GM12878 (cell line): ENCODE results near the gene BACE2. TPM values are rescaled to one million over a fixed set of nuclear protein-coding genes. Genes with fewer than 3 reads are reported as not detected.

Source experiments
- ATAC-seq: fragments of 200-7000 bp; cut with Tn5 transposase; 3 replicates; pipeline ENCODE4 v1.9.1; 2020; ENCODE audit warnings: mild to moderate bottlenecking, moderate library complexity
- BruUV-seq: library from RNA; stranded (reverse); fragments of 400-500 nt; replicated peaks from 2 replicates; lab custom pipeline; 2021; lab: Mats Ljungman, UMichigan
- CTCF ChIA-PET: fragments of 300-600 bp; sonication (Branson Sonifier 250); formaldehyde crosslinking; extraction: SDS; loops from one replicate; lab custom pipeline; 2021; ENCODE audit warnings: inconsistent platforms; lab: Yijun Ruan, JAX
- POLR2A ChIA-PET: fragments of 350-600 bp; formaldehyde crosslinking; extraction: SDS; loops from one replicate; lab custom pipeline; 2021; ENCODE audit warnings: inconsistent platforms; lab: Charles Lee
- RAD21 ChIA-PET: fragments of 300-600 bp; sonication (Branson Sonifier 250); formaldehyde crosslinking; loops from one replicate; lab custom pipeline; 2023; ENCODE audit warnings: antibody characterized with exemption; ENCODE audit not compliant: unreplicated experiment; lab: Charles Lee
- SMC1A ChIA-PET: fragments of 300-600 bp; sonication (Branson Sonifier 250); formaldehyde crosslinking; loops from one replicate; lab custom pipeline; 2023; ENCODE audit not compliant: unreplicated experiment, uncharacterized antibody; lab: Charles Lee
- DNase-seq: peaks from one replicate; pipeline ENCODE4 v3.0.0-alpha.2; 2011; ENCODE audit warnings: low read depth, low spot score
- FAIRE-seq: peaks from 3 replicates; lab custom pipeline; 2011; peaks lifted over from hg19 to GRCh38; lab: Jason Lieb, UNC
- H2AFZ ChIP-seq: 2 replicates; pipeline ENCODE4 v1.6.0; 2011; ENCODE audit warnings: low read depth, low read length, control low read depth; ENCODE audit not compliant: control insufficient read depth
- H3K27ac ChIP-seq: 2 replicates; pipeline ENCODE4 v1.5.1; 2011; ENCODE audit warnings: control low read depth; ENCODE audit not compliant: control insufficient read depth, insufficient read depth
- H3K27me3 ChIP-seq, 2 experiments: replicated peaks in 1 of 2; 2 replicates each; pipeline versions ENCODE4 v1.6.0 to v1.6.1; 2011; ENCODE audit warnings: low read length in 1 of 2; ENCODE audit not compliant: control insufficient read depth in 2 of 2, insufficient read depth in 2 of 2
- H3K36me3 ChIP-seq, 2 experiments: 2 replicates each; pipeline ENCODE4 v1.5.1; 2011; ENCODE audit warnings: low read length in 1 of 2; ENCODE audit not compliant: control insufficient read depth in 2 of 2, insufficient read depth in 2 of 2
- H3K4me1 ChIP-seq: 2 replicates; pipeline ENCODE4 v1.6.1; 2011; ENCODE audit warnings: mild to moderate bottlenecking, low read length, moderate library complexity, mixed read lengths; ENCODE audit not compliant: control insufficient read depth, insufficient read depth
- H3K4me2 ChIP-seq: 2 replicates; pipeline ENCODE4 v1.6.0; 2011; ENCODE audit warnings: control low read depth; ENCODE audit not compliant: control insufficient read depth, insufficient read depth
- H3K4me3 ChIP-seq: fragments of 200-600 bp; sonication (generic); 2 replicates; pipeline ENCODE4 v1.5.1; 2016
- H3K79me2 ChIP-seq: 2 replicates; pipeline ENCODE4 v1.6.0; 2011; ENCODE audit warnings: low read length; ENCODE audit not compliant: control insufficient read depth, insufficient read depth
- H3K9ac ChIP-seq: 2 replicates; pipeline ENCODE4 v1.8.0; 2011; ENCODE audit warnings: low read length, control low read depth, mixed read lengths; ENCODE audit not compliant: control insufficient read depth, insufficient read depth
- H3K9me3 ChIP-seq: replicated peaks from 3 replicates; pipeline ENCODE4 v1.5.1; 2011; ENCODE audit warnings: mild to moderate bottlenecking, low read length; ENCODE audit not compliant: control insufficient read depth, insufficient read depth
- H4K20me1 ChIP-seq: 2 replicates; pipeline ENCODE4 v1.6.0; 2011; ENCODE audit not compliant: control insufficient read depth, insufficient read depth
- E2F8 ChIP-seq: fragments of 450-650 bp; IDR thresholded peaks from 2 replicates; pipeline ENCODE4 v1.6.1; 2018; ENCODE audit warnings: mild to moderate bottlenecking, low read depth, moderate library complexity; ENCODE audit not compliant: partially characterized antibody
- ETV6 ChIP-seq, 2 experiments: fragments of 450-650 bp in 1 of 2; IDR thresholded peaks in 1 of 2; conservative IDR thresholded peaks in 1 of 2; 2 replicates each; pipeline ENCODE4 v1.6.1; 2014; ENCODE audit warnings: antibody characterized with exemption in 1 of 2, borderline replicate concordance in 1 of 2, low read depth in 1 of 2, mild to moderate bottlenecking in 1 of 2, moderate library complexity in 1 of 2
- MYC ChIP-seq: IDR thresholded peaks from 2 replicates; pipeline ENCODE4 v1.6.1; 2011; ENCODE audit warnings: mild to moderate bottlenecking, low read length, moderate library complexity, inconsistent platforms; ENCODE audit not compliant: insufficient read depth, insufficient replicate concordance, insufficient read length, severe bottlenecking
- NBN ChIP-seq: fragments of 450-650 bp; IDR thresholded peaks from 2 replicates; pipeline ENCODE4 v1.6.1; 2016
- NR2C1 ChIP-seq: fragments of 450-650 bp; IDR thresholded peaks from 2 replicates; pipeline ENCODE4 v1.6.1; 2017; ENCODE audit warnings: antibody characterized with exemption, mild to moderate bottlenecking, moderate library complexity
- RELA ChIP-seq: fragments of 450-650 bp; IDR thresholded peaks from 2 replicates; pipeline ENCODE4 v1.8.0; 2014; ENCODE audit warnings: borderline replicate concordance; ENCODE audit not compliant: partially characterized antibody
- SUPT20H ChIP-seq: IDR thresholded peaks from 2 replicates; pipeline ENCODE4 v1.6.1; 2011; ENCODE audit warnings: low read depth, mild to moderate bottlenecking, low read length, moderate library complexity, borderline replicate concordance; ENCODE audit not compliant: control insufficient read depth
- TBL1XR1 ChIP-seq: IDR thresholded peaks from 2 replicates; pipeline ENCODE4 v1.6.1; 2012; ENCODE audit warnings: low read depth, low read length, improper control_type of control experiment
- ZNF592 ChIP-seq: fragments of 450-650 bp; IDR thresholded peaks from 2 replicates; pipeline ENCODE4 v1.6.1; 2017; ENCODE audit warnings: mild to moderate bottlenecking, moderate library complexity
- WGBS: methylation state at CpG from one replicate; pipeline ENCODE4 v1.1.6; 2016; ENCODE audit warnings: low lambda C conversion rate; ENCODE audit not compliant: insufficient replicate concordance, insufficient coverage; ENCODE audit errors: missing lambda C conversion rate; 5-methylcytosine and 5-hydroxymethylcytosine counted together
- in situ Hi-C: fragments of 300-500 bp; cut with MboI; formaldehyde crosslinking; loops from 9 replicates; pipeline ENCODE4 v1.14.3; 2018; ENCODE audit warnings: mixed read lengths
- intact Hi-C: fragments of 100-400 bp; cut with micrococcal nuclease; formaldehyde crosslinking; loops from one replicate; pipeline ENCODE4 v1.14.2; 2022; ENCODE audit not compliant: unreplicated experiment
- polyA plus RNA-seq, 11 experiments: library from polyadenylated mRNA; depleted of rRNA in 4 of 11; unstranded in 6 of 11; stranded (reverse) in 5 of 11; fragments of >200 nt; fragmentation: Nextera tagmentation in 4 of 11; fragmentation: Illumina TruSeq in 1 of 11; extraction: Ambion mirVana in 4 of 11; extraction: Trizol in 1 of 11; gene quantifications; 1 replicate in 1 of 11; 2 replicates in 10 of 11; pipeline versions ENCODE4 v1.2.1 to v1.2.3, GENCODE V29; 2011 to 2016; ENCODE audit warnings: inconsistent platforms in 2 of 11, missing spikeins in 2 of 11, low read depth in 1 of 11
- total RNA-seq, 4 experiments: library from RNA; depleted of rRNA in 3 of 4; stranded (reverse); fragments of >200 nt in 3 of 4; fragmentation: Illumina TruSeq in 1 of 4; extraction: Trizol in 1 of 4; gene quantifications; 2 replicates each; pipeline versions ENCODE4 v1.2.1 to v1.2.3, GENCODE V29; 2013 to 2021
- TF ChIP-seq, protein P1 (sequence below): fragments of 450-650 bp; IDR thresholded peaks from 2 replicates; pipeline ENCODE4 v1.6.1; 2017; ENCODE audit warnings: borderline replicate concordance

Gene BACE2
- total and polyA plus RNA-seq, 10 of the 15 experiments (the other 5 are each of a cell fraction or from before 2014, with no cell fraction given), result 0.04 to 0.69 (median 0.18) TPM; not detected in 5

DNA sequence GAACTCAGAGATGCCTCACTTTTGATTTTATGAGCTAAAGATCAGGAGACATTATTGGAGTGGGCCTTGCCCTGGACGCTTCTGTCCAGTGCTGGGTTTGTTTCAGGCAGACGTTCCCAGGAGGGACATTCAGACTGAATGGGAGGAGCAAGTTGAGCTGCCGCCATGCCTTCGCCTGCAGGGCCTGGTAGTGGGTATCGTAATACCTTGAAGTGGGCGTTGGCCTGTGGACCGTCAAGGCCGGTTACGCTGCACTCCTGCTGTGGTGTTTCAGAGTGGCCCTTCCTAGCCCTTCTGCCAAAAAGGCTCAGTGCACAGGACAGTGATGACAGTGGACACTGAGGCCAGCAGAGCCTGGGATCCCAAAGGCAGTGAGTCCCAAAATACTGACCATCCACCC is 150.3 kb downstream of the BACE2 start (continued):
- TF ChIP-seq E2F8 (no peak), NBN (no peak), ZNF592 (no peak), MYC (no peak)

DNA sequence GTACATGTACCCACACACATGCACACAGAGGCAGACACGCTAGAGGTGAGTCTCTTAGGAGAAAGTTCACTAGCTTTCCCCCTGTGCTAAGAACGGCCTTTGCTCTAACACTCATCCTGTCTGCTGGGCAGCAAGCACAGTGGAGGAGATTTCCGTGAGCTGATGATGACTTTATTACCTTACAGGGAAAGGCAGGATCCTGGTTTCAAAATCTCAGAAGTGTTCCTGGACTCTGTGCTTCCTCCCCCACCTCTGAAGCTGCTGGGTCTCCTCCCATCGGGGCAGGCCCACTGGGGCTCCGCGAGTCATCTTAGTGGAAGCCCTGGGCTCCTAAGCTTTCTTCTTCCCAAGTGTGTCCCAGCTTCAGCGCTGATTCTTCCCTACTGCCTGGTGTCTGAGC is 151.3 kb downstream of the BACE2 start:
- no peaks in the 10 kb centered on the region for H3K36me3 ChIP-seq
- CTCF ChIA-PET, result interaction anchor here (1.6 to 3.7 kb wide), 2 partner anchors 12 to 36 kb away, joined by 4 to 15 read pairs; no protein-coding TSS in a partner anchor
- H3K4me1 ChIP-seq, result no peaks in the 10 kb centered on the region
- no peak overlapping the region for H2AFZ ChIP-seq
- no peaks in the 10 kb centered on the region for H3K79me2 ChIP-seq
- intact Hi-C loops, result no loop called here
- no peaks in the 10 kb centered on the region for H3K9me3 ChIP-seq
- no peak overlapping the region for H3K4me2 ChIP-seq
- BruUV-seq, result no TSS peak
- POLR2A ChIA-PET, result no interaction called here
- no peaks in the 10 kb centered on the region; the same call in 1 of the 2 replicates for H4K20me1 ChIP-seq
- RAD21 ChIA-PET, result interaction anchor here (2.2 kb wide), 1 partner anchor 36 kb away, joined by 13 read pairs; no protein-coding TSS in a partner anchor
- DNase-seq (no peak), ATAC-seq (no peak), FAIRE-seq (no peak)
- 57% methylated on average over 7 of the region's 7 CpGs for WGBS
- in situ Hi-C loops, result no loop called here
- peaks cover 0 to 2% of the 10 kb centered on the region in 2 experiments; a peak in 2 of 4 replicates for H3K27me3 ChIP-seq
- no peak overlapping the region for H3K27ac ChIP-seq
- H3K9ac ChIP-seq, result no peak overlapping the region
- SMC1A ChIA-PET, result interaction anchor here (1.3 kb wide), 1 partner anchor 92 kb away, joined by 3 read pairs; no protein-coding TSS in a partner anchor
- H3K4me3 ChIP-seq, result no peak overlapping the region
- TF ChIP-seq, protein P1, sequence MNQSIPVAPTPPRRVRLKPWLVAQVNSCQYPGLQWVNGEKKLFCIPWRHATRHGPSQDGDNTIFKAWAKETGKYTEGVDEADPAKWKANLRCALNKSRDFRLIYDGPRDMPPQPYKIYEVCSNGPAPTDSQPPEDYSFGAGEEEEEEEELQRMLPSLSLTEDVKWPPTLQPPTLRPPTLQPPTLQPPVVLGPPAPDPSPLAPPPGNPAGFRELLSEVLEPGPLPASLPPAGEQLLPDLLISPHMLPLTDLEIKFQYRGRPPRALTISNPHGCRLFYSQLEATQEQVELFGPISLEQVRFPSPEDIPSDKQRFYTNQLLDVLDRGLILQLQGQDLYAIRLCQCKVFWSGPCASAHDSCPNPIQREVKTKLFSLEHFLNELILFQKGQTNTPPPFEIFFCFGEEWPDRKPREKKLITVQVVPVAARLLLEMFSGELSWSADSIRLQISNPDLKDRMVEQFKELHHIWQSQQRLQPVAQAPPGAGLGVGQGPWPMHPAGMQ, result no peak
- TF ChIP-seq ETV6 (conservative IDR thresholded peaks at IDR 0.05 in 1 of 2, IDR thresholded peaks at IDR 0.05 in 1 of 2; ENCODE audit: borderline replicate concordance in 1 of 2, low read depth in 1 of 2) (no peak), SUPT20H (no peak), RELA (no peak), NR2C1 (no peak), TBL1XR1 (no peak)
